ENCODE measurements around the gene RBFA. TPM values are rescaled to one million over a fixed set of nuclear protein-coding genes. Genes with fewer than 3 reads are reported as not detected.

The RBFA gene
- polyA plus RNA-seq, 3 donors = 4.0 to 14.7 (median 5.7) TPM

DNA sequence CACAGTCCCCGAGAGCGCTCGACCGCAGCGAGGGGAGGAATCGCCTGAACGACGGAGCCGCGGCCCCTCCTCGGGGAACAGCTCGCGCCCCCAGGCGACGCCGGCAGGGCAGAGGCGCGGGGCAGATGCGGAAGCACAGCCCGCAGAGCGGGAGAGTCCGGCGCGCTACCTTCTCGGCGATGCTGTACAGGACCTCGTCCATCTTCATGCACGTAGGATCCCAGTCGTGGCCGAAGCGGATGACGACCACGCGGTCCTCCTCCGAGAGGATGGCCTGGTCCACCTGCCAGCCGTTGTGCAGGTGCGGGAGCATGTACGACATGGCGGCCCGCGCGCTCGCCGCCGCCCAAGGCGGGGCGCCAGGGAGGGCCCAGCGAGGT, 46.2 kb upstream of the RBFA start:
- H3K27ac Mint-ChIP-seq = peak overlapping the region; percentile 74 to 92 (median 87)
- peak; percentile 30 for TF ChIP-seq CTCF (IDR thresholded peaks at IDR 0.05)
- Histone ChIP-seq H3K36me3 (replicated peaks in 1 of 2; ENCODE audit: control insufficient read depth in 1 of 2, insufficient read depth in 2 of 2, low read length in 2 of 2) (peaks cover 6 to 24% of the 10 kb centered on the region in 2 donors), H3K4me1 (ENCODE audit: control insufficient read depth in 1 of 2, insufficient read depth in 2 of 2, low read length in 2 of 2) (peaks cover 25 to 33% of the 10 kb centered on the region in 2 donors), H3K9me3 (replicated peaks in 1 of 2; ENCODE audit: control insufficient read depth in 1 of 2, insufficient read depth in 1 of 2, low read length in 2 of 2) (no peaks in the 10 kb centered on the region), H3K4me2 (replicated peaks; ENCODE audit: extremely low read depth, low read length, poor library complexity, severe bottlenecking) (peak overlapping the region; percentile 88), H3K4me3 (replicated peaks in 1 of 3; ENCODE audit: low read depth in 2 of 3, low read length in 3 of 3) (peak overlapping the region; percentile 61 to 96 (median 79)), H3K27ac (ENCODE audit: low read depth in 1 of 2, low read length in 2 of 2) (peak overlapping the region; percentile 69 to 95), H3K79me2 (ENCODE audit: insufficient read depth, low read length) (peaks cover 54% of the 10 kb centered on the region), H4K20me1 (ENCODE audit: insufficient read depth, low read length) (peaks cover 33% of the 10 kb centered on the region), H3K27me3 (ENCODE audit: control insufficient read depth in 2 of 2, insufficient read depth in 2 of 2, low read length in 2 of 2) (no peaks in the 10 kb centered on the region), H2AFZ (ENCODE audit: insufficient read depth, low read depth, low read length, poor library complexity, severe bottlenecking) (peak overlapping the region; percentile 92), H3K9ac (ENCODE audit: insufficient read depth, low read length, poor library complexity, severe bottlenecking) (peak overlapping the region; percentile 95)
- DNase-seq = peak; percentile 52 to 62 (median 53)
- H3K4me1 Mint-ChIP-seq = peaks cover 28% of the 10 kb centered on the region
- peaks cover 0 to 2% (median 0%) of the 10 kb centered on the region in 3 donors for H3K27me3 Mint-ChIP-seq (ENCODE audit: low read depth in 3 of 3)
- H3K36me3 Mint-ChIP-seq = peaks cover 18 to 21% of the 10 kb centered on the region in 2 donors
- peaks cover 0 to 2% (median 0%) of the 10 kb centered on the region in 7 donors for H3K9me3 Mint-ChIP-seq
- WGBS (ENCODE audit: insufficient coverage) = under 1% methylated on average over 48 of the region's 48 CpGs
- intact Hi-C loops (cut with micrococcal nuclease) = loop anchor here (5.0 to 10.0 kb wide), 4 partner anchors 36 to 193 kb away; partner anchors contain the start of genes SLC66A2 (in 2 of the 2), KCNG2 (in 1 of the 2) and RBFA (in 1 of the 2)
- peak overlapping the region; percentile 83 to 93 for H3K4me3 Mint-ChIP-seq

- H2AFZ ChIP-seq (ENCODE audit: insufficient read depth, low read depth, low read length, poor library complexity, severe bottlenecking) = peak within 1 kb of the TSS; percentile 92
- H3K4me1 ChIP-seq (ENCODE audit: control insufficient read depth in 1 of 2, insufficient read depth in 2 of 2, low read length in 2 of 2) = peaks cover 21 to 27% of the 10 kb centered on the region in 2 donors
- H3K36me3 ChIP-seq (replicated peaks in 1 of 2; ENCODE audit: control insufficient read depth in 1 of 2, insufficient read depth in 2 of 2, low read length in 2 of 2) = peaks cover 6 to 24% of the 10 kb centered on the region in 2 donors
- DNase-seq = peak; percentile 77 to 88 (median 87)
- peaks cover 49% of the 10 kb centered on the region for H3K79me2 ChIP-seq (ENCODE audit: insufficient read depth, low read length)
- TF ChIP-seq CTCF (IDR thresholded peaks at IDR 0.05) = no peak
- peaks cover 27% of the 10 kb centered on the region for H4K20me1 ChIP-seq (ENCODE audit: insufficient read depth, low read length)
- H3K4me2 ChIP-seq (replicated peaks; ENCODE audit: extremely low read depth, low read length, poor library complexity, severe bottlenecking) = peak within 1 kb of the TSS; percentile 88
- H3K9me3 Mint-ChIP-seq = peaks cover 0 to 2% (median 0%) of the 10 kb centered on the region in 7 donors
- H3K4me3 ChIP-seq (replicated peaks in 1 of 3; ENCODE audit: low read depth in 2 of 3, low read length in 3 of 3) = peak within 1 kb of the TSS; percentile 61 to 96 (median 79)
- H3K36me3 Mint-ChIP-seq = peaks cover 18 to 21% of the 10 kb centered on the region in 2 donors
- no peaks in the 10 kb centered on the region for H3K27me3 ChIP-seq (ENCODE audit: control insufficient read depth in 2 of 2, insufficient read depth in 2 of 2, low read length in 2 of 2)
- intact Hi-C loops (cut with micrococcal nuclease) = loop anchor here (5.0 to 10.0 kb wide), 4 partner anchors 36 to 194 kb away; partner anchors contain the start of genes SLC66A2 (in 2 of the 2), KCNG2 (in 1 of the 2) and RBFA (in 1 of the 2)
- H3K4me3 Mint-ChIP-seq = peak within 1 kb of the TSS; percentile 93 to 98
- H3K9ac ChIP-seq (ENCODE audit: insufficient read depth, low read length, poor library complexity, severe bottlenecking) = peak within 1 kb of the TSS; percentile 95
- H3K4me1 Mint-ChIP-seq = peaks cover 24% of the 10 kb centered on the region
- no peaks in the 10 kb centered on the region for H3K9me3 ChIP-seq (replicated peaks in 1 of 2; ENCODE audit: control insufficient read depth in 1 of 2, insufficient read depth in 1 of 2, low read length in 2 of 2)
- peaks cover 0 to 2% (median 0%) of the 10 kb centered on the region in 3 donors for H3K27me3 Mint-ChIP-seq (ENCODE audit: low read depth in 3 of 3)
- H3K27ac ChIP-seq (ENCODE audit: low read depth in 1 of 2, low read length in 2 of 2) = peak within 1 kb of the TSS; percentile 75 to 95
- H3K27ac Mint-ChIP-seq = peak within 1 kb of the TSS; percentile 92 to 98 (median 97)
- WGBS (ENCODE audit: insufficient coverage) = under 1% methylated on average over 70 of the region's 71 CpGs
Observed at GRCh38 chr18:79988451-79989194, 45.6 kb upstream of the RBFA start, which contains the start of gene TXNL4A. TXNL4A (minus strand) TSS chr18:79988563; CDS start chr18:79988392, 171 bp downstream.
